B cell (primary cell): ENCODE measurements around the gene SASH1.

ENCODE experiments used
- EZH2 ChIP-seq: IDR thresholded peaks from 2 replicates; pipeline ENCODE4 v1.6.1; 2012; ENCODE audit warnings: borderline replicate concordance, low read depth, mild to moderate bottlenecking, moderate library complexity, low read length; ENCODE audit not compliant: insufficient read depth, poor library complexity, severe bottlenecking
- TF ChIP-seq, protein P1 (sequence below): fragments of 200-600 bp; IDR thresholded peaks from one replicate; pipeline ENCODE4 v1.8.0; 2022; ENCODE audit warnings: antibody characterized with exemption, mild to moderate bottlenecking

DNA sequence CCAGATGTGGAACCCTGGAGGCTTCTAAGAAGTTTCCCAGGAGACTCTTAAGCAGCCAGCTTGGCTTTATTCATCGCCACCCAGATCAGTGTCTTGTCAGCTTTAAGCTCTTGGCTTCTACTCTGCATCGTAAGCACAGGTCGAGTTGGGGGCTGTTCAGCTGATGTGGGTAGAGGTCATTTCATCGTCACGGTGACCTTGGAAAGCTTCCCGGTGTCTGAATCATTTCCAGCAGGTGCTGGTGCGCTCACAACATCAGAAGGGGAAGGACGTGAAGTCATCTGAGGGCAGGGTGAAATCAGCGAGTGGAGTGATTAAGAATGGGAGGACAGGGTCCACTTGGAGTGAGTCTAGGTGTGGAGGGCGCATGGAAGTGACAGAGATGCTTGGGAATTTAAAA, 112.6 kb downstream of the SASH1 start:
- TF ChIP-seq, protein P1, sequence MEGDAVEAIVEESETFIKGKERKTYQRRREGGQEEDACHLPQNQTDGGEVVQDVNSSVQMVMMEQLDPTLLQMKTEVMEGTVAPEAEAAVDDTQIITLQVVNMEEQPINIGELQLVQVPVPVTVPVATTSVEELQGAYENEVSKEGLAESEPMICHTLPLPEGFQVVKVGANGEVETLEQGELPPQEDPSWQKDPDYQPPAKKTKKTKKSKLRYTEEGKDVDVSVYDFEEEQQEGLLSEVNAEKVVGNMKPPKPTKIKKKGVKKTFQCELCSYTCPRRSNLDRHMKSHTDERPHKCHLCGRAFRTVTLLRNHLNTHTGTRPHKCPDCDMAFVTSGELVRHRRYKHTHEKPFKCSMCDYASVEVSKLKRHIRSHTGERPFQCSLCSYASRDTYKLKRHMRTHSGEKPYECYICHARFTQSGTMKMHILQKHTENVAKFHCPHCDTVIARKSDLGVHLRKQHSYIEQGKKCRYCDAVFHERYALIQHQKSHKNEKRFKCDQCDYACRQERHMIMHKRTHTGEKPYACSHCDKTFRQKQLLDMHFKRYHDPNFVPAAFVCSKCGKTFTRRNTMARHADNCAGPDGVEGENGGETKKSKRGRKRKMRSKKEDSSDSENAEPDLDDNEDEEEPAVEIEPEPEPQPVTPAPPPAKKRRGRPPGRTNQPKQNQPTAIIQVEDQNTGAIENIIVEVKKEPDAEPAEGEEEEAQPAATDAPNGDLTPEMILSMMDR: no peak
- no peak for TF ChIP-seq EZH2
